Right ventricle myocardium inferior (tissue), 1 donor: ENCODE results near the gene FGA. TPM values are rescaled to one million over a fixed set of nuclear protein-coding genes. Genes with fewer than 3 reads are reported as not detected.
"Not testable (repeated sequence)": the region's sequence is repeated elsewhere in the genome, so short reads cannot be mapped to it uniquely, and the experiment has no call there.

Experiments
- ATAC-seq: fragments of 200-7000 bp; cut with Tn5 transposase; one replicate; pipeline ENCODE4 v1.9.1; 2020; ENCODE audit warnings: mild to moderate bottlenecking, moderate library complexity
- DNase-seq: peaks from one replicate; pipeline ENCODE4 v3.0.0; 2021; ENCODE audit errors: missing footprints
- intact Hi-C: fragments of 100-400 bp; cut with DNase I; formaldehyde crosslinking; loops from one replicate; pipeline ENCODE4 v1.11.0; 2022
- total RNA-seq: library from RNA; stranded (reverse); fragmentation: NEBNext Ultra II Directional; extraction: Animal tissue kit (Norgen Biotek cat#: 25700); gene quantifications from one replicate; pipeline ENCODE4 v1.2.1, GENCODE V29; 2021
- donor health status: DM: no; HTN: yes; CAD: no; lungs with severe emphysema.

The FGA gene
- total RNA-seq, 1 donor from 2014 or later, result not detected

DNA sequence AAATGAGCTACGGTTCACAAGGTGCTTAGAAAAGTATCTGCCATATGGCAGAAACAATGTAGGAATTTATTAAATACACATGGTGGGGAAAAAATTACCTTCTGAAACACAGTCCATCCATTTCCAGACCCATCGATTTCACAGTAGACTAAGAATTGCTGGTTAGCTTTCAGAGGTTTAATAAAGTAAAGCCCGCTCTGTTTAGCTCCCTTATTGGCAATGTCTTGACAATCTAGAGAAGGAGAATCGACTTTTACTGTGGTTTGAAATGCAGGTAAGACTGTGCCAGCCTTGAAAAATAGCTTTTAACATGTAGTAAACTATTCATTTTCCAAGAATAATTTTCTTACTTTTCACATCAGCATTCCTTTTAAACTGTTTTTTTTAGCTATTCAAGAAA, 19.0 kb upstream of the FGA start:
- DNase-seq (no peak), ATAC-seq (no peak)
- intact Hi-C loops, result no loop called here

DNA sequence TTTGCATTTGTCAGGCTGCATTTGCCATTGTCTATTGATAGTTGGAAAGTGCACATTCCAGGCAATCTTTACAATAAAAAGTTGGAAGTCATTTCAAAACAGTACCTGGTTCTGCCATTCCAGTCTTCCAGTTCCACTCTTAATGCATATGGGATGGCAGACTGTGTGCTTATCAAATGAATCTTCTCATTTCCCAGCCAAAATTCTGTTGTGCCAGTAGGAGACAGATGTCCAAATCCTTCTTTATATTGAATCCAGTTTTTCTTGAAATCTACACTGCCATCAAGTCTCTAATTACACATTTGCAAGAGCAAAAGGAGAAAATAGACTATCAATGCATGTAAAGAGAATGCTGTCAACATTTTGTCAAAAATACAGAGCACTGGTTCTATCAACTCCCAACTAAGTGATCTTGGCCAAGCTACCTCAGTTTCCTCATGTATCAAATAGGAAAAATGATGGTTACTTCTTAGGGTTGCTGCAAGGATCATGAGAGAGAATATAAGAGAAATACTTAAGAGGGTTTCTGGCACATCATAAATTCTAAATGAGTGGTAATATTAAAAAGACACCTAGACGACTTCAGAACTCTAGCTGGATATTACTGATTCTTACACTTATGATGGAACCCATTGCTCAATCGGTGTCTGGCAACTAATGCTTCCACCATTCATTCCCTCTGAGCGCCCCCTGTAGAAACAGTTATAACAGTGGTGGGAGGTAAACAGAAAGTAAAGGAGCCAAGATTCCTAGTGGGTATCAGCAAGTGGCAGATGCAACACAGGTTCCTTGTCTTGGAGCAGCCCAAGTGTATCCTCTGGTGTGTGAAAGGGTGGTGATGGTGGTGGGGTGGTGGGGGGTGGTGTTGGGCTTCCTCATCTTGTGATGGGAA, 18.1 kb upstream of the FGA start:
- DNase-seq (no peak), ATAC-seq (no peak)
- intact Hi-C loops, result no loop called here

DNA sequence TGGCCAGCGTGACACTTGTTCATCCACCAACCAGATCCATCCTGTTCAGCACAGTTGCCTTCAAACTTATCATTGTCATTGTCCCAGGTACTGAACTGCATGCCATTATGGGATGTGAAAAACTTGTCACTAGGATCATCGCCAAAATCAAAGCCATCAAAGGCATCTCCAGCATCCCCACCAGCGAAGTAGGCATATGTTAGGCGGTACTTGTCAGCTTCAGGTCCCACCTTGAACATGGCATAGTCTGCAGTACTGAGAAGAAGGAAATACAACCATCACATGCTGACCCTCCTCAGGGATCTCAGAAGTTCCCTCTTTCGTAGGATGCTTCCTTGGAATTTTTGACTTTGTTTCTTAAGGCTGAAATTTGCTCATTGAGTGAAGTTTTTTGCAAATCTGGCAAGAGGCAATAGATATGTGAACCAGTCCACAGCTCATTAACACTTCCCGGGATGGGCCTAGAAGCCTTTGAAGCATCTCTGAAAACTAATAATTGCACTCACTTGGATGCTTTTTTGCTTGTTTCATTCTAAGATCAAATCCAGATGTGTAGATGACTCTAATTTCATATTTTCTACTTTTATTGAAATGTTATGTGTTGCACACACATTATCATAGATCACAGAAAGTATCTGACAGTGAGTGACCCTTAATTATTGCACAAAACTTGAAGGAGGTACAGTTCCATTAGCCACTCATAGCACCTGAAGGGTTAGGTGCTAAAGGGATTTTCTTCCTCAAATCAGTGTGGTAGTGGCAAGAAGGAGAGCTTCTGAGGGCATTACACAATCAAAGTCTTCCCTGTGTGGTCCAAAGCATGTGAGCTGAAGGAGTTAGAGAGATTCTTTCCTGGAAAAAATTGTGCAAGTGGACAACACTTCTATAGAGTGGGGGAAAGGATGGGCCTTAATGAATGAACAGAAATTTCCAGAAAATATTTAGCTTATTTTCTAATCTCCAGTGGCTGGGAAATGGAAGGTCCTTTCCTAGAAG, 16.5 kb upstream of the FGA start:
- DNase-seq (no peak), ATAC-seq (no peak)
- intact Hi-C loops, result no loop called here

DNA sequence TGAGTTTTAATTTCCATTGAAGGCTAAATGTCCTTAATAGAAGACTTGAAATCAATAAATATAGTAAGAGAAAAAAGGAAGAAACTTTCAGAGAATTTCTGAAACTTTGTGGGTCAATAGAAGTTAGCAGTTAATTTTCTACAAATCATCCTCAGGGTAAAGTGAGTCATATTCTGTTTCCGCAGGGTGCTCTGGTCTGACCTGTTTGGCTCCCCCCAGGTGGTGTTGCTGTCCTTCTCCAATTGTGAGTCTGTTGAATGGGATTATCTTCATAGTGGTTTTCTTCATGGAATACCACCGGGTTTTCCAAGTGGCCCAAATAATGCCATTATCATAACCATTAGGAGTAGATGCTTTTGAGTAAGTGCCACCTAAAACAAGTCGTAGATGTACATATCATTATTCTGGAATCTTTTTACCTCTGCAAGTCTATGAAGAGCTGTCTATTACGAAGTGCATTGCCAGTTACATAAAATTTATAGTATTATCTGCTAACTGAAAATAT, 14.2 kb upstream of the FGA start:
- DNase-seq (no peak), ATAC-seq (no peak)
- intact Hi-C loops, result no loop called here

DNA sequence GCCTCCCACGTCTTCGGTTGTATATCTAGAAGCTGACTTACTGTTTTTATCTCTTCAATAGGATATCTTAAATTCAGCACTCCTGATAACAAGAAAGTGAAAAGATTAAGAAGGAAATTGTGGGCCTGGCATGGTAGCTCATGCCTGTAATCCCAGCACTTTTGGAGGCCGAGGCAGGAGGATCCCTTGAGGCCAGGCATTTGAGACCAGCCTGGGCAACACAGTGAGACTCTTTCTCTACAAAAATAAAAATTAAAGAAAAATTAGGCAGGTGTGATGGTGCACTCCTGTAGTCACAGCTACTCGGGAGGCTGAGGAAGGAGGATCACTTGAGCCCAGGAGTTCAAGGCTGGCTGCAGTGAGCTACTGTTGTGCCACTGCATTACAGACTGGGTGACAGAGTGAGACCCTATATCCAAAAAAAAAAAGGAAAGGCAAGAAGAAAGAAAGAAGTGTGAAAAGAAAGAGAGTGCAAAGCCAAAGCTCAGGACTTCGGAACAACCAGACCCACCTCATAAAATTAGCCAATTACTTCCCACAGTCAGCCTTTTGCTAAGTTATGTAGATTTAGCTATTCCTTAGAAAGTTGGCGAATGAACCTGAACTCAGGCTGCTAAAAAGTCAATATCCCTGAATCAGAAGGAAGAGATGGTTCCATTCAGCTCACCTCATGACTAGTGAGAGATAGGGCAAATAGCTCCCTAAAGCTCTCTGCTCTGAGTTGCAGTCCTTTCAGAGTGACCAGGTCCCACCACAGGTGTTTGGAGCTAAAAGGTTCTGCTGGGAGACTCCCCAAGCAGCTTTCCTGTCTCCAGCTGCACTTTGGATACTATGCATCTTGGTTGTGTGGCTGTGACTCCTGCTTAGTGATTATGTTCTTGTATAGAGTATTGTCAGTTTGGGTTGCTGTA, 12.7 kb upstream of the FGA start:
- intact Hi-C loops, result no loop called here
- no peak for DNase-seq
- ATAC-seq, result no peak

DNA sequence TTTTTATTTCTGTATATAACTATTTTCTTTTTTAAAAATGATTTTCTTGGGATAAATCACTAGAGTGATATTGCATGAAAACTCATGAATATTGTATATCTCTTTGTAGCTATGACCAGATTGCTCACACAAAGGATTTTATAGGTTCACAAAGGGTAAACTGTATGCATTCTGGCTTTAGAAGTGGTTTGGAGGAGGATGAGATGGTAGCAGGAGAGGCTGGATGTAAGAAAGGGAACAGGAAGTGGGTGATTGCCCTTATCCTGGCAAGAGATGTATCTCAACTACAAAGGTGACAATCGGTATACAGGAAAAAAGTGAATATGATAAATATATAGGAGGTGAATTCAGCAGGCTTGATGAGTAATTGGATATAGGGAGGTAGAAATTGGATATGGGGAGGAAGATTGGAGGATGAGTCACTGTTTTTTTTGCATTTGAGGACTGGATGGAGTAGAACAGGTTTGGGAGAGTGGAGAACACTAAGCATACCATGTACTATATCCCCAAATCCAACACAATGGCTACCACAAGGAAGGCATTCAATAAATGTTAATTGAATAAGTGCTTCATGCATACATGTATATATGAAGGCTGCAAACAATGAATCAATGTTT, 12.0 kb upstream of the FGA start:
- intact Hi-C loops, result no loop called here
- DNase-seq, result no peak
- no peak for ATAC-seq

DNA sequence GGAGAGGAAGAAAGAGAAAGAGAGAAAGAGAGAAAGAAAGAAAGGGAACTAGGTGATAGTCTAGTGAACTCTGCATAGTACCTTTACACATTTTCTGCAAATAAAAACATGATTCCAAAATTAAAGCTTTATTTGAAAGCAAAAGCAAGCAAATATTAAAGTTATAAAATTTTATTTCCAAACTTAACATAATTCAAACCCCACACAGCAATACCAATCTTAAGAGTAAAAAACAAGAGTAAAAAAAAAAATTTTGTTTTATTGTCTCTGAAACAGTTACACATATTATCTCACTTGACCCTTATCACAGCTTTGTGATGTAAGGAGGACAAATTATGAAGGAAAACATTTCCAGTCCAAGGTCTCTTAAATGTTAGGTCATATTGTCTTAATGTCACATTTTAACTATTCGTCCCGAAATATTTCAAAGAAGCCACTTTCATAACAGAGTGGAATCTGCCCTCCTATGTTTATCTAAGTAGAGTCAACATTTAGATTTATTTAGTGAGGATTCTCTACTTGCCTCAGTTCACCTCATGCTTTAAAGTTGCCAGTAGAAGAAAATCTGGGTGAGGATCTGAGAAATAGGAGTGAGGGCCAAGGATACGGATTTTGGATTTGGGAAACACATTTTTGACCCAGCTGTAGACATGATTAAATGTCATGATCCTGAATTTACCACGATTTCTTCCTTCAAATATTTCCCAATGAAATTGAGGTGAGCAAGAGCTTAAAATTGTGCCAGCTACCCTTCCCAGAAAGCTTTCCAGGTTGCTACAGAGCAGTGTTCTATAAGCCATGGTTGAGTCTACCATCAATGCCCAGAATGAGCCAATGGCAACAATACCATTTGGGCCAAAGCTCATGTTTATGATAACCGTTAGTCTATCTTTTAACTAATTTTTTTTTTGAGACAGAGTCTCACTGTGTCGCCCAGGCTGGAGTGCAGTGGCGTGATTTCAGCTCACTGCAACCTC, 7.5 kb upstream of the FGA start:
- intact Hi-C loops, result no loop called here
- ATAC-seq, result no peak
- DNase-seq, result no peak

DNA sequence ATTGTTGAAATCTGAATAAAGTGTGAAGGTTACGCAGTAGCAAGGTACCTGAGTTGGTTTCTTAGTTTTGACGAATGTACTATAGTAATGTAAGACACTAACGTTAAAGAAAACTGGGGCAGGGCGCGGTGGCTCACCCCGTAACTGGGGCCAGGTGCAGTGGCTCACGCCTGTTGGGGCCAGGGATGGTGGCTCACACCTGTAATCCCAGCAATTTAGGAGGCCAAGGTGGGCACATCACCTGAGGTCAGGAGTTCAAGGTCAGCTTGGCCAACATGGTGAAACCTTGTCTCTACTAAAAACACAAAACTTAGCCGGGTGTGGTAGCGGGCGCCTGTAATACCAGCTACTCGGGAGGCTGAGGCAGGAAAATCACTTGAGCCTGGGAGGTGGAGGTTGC, 6.7 kb upstream of the FGA start:
- intact Hi-C loops, ATAC-seq, DNase-seq: not testable (repeated sequence)

DNA sequence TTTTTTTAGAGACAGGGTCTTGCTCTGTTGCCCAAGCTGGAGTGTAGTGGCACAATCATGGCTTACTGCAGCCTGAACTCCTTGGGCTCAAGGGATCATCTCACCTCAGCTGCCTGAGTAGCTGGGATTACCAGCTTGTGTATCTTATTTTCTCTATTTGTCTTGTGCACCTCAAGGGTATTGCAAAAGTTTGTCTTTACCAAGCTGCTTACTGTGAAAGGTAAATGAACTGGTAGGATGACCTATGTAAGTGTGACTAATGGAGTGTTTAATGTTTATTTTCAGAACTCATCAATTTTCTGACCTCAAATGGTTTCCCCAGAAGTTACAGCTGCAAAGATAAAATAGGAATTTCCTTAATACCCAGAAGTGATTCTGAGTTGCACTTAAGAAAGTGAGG, 5.3 kb upstream of the FGA start:
- no peak for DNase-seq
- intact Hi-C loops, result no loop called here
- no peak for ATAC-seq

DNA sequence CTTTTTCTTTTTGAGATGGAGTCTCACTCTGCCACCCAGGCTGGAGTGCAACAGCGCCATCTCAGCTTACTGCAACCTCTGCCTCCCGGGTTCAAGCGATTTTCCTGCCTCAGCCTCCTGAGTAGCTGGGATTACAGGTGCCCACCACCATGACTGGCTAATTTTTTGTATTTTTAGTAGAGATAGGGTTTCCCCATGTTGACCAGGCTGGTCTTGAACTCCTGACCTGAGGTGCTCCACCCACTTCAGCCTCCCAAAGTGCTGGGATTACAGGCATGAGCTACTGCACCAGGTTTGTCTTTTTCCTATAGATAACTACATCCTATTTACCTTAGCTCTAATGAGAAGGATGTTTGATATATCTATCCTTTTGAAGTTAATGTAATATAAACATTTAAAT, 3.8 kb upstream of the FGA start:
- DNase-seq, ATAC-seq, intact Hi-C loops: not testable (repeated sequence)

DNA sequence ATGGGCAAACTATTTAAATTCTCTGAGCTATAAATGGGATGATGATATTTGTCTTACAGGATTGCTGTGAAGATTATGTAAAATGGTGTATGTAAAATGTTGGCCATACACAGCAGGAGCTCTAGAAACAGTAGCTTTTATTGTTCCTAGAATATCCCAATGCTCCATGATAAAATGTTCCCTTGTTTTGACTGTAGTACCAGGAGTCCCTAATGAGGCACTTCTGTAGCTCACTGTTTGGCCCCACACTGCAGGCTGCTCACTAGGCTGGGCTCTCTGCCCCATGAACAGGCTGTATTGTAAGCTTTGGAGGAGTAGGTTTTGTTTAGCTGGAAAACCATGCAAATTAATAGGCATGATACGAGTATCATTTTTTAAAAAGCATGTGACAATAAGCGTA, 3.3 kb upstream of the FGA start:
- ATAC-seq, result no peak
- no peak for DNase-seq
- intact Hi-C loops, result no loop called here

DNA sequence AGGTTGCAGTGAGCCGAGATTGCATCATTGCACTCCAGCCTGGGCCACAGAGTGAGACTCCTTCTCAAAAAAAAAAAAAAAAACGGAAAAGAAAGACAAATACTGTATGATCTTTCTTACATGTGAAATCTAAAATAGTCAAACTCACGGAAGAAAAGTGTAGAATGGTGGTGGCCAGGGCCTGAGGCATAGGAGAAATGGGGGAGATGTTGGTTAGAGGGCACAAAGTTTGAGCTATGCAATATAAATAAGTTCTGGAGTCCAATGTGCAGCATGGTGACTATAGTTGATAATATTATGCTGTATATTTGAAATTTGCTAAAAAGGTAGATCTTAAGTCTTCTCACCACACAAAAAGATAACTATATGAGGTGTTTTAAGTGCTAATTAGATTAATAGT, 1.3 kb upstream of the FGA start:
- ATAC-seq, result no peak
- DNase-seq, result no peak
- intact Hi-C loops, result no loop called here

DNA sequence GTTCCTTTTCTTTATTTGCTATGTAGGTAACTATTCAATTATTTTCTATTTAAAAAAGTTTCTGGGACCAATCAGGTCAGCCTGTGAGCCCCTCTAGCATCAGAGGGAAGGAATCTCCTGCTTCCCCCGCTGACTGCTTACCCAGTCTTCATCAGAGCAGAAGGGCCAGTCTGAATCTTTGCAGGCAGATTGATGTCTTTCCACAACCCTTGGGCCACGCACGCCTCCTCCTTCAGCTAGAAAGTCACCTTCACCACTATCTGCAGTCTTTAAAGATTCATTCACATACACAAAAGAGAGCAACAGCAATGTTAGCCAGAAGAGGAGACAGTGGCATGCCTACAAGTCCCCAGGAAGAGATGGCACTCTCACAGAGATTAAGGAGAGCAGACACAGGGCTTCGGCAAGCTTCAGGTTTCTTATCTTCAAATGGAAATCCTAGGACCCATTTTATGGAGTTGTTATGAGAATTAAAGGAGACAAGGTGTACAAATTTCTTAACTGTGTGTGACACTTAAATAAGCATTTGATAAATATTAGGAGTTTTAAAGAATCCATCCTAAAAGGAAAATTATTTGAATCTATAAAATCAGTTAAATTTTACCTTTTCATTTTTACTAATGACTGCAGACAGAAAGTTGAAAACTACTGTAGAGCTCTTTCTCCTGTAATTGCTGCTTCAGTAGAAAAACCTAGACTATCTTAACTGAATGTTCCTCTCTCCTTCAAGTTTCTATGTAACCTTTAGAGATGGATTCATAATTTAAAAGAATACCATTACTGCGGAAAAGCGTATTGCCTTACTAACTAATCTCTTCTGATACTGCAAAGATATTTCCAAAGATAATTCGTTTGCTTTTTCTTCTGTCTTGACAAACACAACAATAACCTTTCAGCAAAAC, 995 bp downstream of the FGA start:
- no peak for DNase-seq
- intact Hi-C loops, result no loop called here
- ATAC-seq, result no peak

DNA sequence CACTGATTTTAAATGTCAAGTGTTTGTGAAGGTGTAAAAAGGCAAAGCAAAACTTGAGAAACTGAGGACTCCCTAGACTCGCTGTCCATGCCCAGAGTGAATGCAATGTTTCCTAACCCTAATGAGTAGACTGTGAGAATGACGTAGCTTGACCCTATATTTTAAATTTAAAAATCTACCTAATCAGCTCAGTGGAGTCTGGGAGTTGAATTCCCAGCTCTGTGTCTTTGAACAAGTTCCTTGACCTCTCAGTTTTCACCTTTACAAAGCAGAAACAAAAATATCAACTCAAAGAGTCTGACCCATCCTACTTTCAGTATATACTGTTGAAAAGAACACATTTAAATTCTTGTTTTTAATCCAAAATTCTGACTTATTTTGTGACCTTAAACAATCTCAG, 2.3 kb downstream of the FGA start:
- ATAC-seq, result no peak
- no peak for DNase-seq
- intact Hi-C loops, result no loop called here

DNA sequence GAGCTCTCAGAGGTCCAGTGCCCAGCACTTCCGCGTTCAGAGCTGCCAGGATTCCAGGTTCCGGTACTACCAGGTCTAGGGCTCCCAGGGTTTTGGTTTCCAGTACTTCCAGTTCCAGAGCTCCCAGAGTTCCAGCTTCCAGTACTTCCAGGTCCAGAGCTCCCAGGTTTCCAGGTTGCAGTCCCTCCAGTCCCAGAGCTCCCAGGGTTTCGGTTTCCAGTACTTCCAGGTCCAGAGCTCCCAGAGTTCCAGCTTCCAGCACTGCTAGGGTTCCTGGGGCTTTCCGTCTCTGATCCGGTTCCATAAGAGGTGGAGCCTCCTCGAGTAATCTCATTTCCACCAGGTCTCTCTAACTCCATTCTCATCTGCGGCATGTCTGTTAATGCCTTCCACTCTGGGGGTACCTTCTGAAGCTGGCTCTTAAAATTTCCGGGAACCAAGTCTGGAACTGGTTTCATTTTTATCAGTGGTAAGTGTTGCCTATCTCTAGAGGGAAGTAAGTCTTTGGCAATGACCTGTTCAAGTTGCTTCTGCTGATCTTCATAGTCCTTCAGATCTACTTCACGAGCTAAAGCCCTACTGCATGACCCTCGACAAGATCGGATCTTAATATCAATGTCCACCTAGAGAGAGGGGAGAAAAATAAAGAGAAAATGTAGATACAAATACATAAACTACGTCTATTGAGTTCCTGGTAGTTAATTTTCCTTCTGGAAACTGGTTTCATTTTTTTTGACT, 4.1 kb downstream of the FGA start:
- DNase-seq (no peak), ATAC-seq (no peak)
- intact Hi-C loops, result no loop called here
